CD4-positive, alpha-beta T cell (primary cell): ENCODE results near the gene SUFU. TPM values are rescaled to one million over a fixed set of nuclear protein-coding genes. Genes with fewer than 3 reads are reported as not detected.

Experiments
- ATAC-seq: fragments of 200-7000 bp; cut with Tn5 transposase; one replicate; pipeline ENCODE4 v1.10.0; 2022; ENCODE audit warnings: mild to moderate bottlenecking; ENCODE audit not compliant: poor library complexity
- CTCF ChIA-PET: fragments of 350-600 bp; sonication (Branson Sonifier 250); formaldehyde crosslinking; loops from one replicate; lab custom pipeline; 2021; ENCODE audit warnings: antibody characterized with exemption, inconsistent platforms; lab: Charles Lee
- POLR2A ChIA-PET: fragments of 350-600 bp; sonication (Branson Sonifier 250); formaldehyde crosslinking; loops from one replicate; lab custom pipeline; 2021; ENCODE audit warnings: antibody characterized with exemption, inconsistent platforms; lab: Charles Lee
- DNase-seq, 14 experiments: peaks; one replicate each; pipeline ENCODE4 v3.0.0-alpha.2; 2013 to 2020; ENCODE audit warnings: mixed read lengths in 2 of 14
- H3K27ac ChIP-seq, 2 donors: one replicate each; pipeline versions ENCODE4 v1.5.1 to v1.7.0; 2013; ENCODE audit warnings: low read length in 2 of 2, low read depth in 1 of 2, mild to moderate bottlenecking in 1 of 2
- H3K27me3 ChIP-seq, 2 experiments: 1 replicate in 1 of 2; 2 replicates in 1 of 2; pipeline versions ENCODE4 v1.6.1 to v1.7.0; 2013; ENCODE audit warnings: low read length in 2 of 2, control low read depth in 1 of 2, mild to moderate bottlenecking in 1 of 2, moderate library complexity in 1 of 2; ENCODE audit not compliant: insufficient read depth in 2 of 2, control insufficient read depth in 1 of 2
- H3K36me3 ChIP-seq: one replicate; pipeline ENCODE4 v1.6.1; 2013; ENCODE audit warnings: low read length, control low read depth; ENCODE audit not compliant: insufficient read depth
- H3K4me1 ChIP-seq: one replicate; pipeline ENCODE4 v1.6.1; 2013; ENCODE audit warnings: low read length, control low read depth; ENCODE audit not compliant: insufficient read depth
- H3K4me3 ChIP-seq: one replicate; pipeline ENCODE4 v1.5.1; 2013; ENCODE audit warnings: mild to moderate bottlenecking, low read length, moderate library complexity
- H3K9me3 ChIP-seq, 2 experiments: 1 replicate in 1 of 2; 2 replicates in 1 of 2; pipeline versions ENCODE4 v1.6.1 to v1.7.0; 2013; ENCODE audit warnings: low read length in 2 of 2, mild to moderate bottlenecking in 2 of 2, control low read depth in 1 of 2, moderate library complexity in 1 of 2; ENCODE audit not compliant: control insufficient read depth in 1 of 2, insufficient read depth in 1 of 2
- H3K27ac Mint-ChIP-seq: one replicate; pipeline ENCODE4 v1.8.0; 2020; ENCODE audit warnings: mixed read lengths
- H3K27me3 Mint-ChIP-seq: one replicate; pipeline ENCODE4 v1.8.0; 2021; ENCODE audit warnings: mixed read lengths
- H3K36me3 Mint-ChIP-seq: one replicate; pipeline ENCODE4 v1.8.0; 2021; ENCODE audit warnings: low read depth, mixed read lengths
- H3K4me1 Mint-ChIP-seq: one replicate; pipeline ENCODE4 v1.8.0; 2021; ENCODE audit warnings: low read depth, mixed read lengths
- H3K4me3 Mint-ChIP-seq: one replicate; pipeline ENCODE4 v1.8.0; 2020; ENCODE audit warnings: mild to moderate bottlenecking, mixed read lengths
- H3K9me3 Mint-ChIP-seq: one replicate; pipeline ENCODE4 v1.8.0; 2020; ENCODE audit warnings: mixed read lengths
- intact Hi-C, 2 experiments: fragments of 100-400 bp; cut with DNase I in 1 of 2; cut with micrococcal nuclease in 1 of 2; formaldehyde crosslinking; loops; one replicate each; pipeline versions ENCODE4 v1.15.1 to v1.9.0; 2023 to 2025; cut with DNase I, micrococcal nuclease
- total RNA-seq, 174 experiments: library from RNA in 2 of 174; stranded (reverse) in 2 of 174; gene quantifications; one replicate each; pipeline ENCODE4 v1.2.3 and lab custom pipeline; 2021 to 2026
- TF ChIP-seq, protein P1 (sequence below): fragments of 200-600 bp; IDR thresholded peaks from one replicate; pipeline ENCODE4 v1.8.0; 2022; ENCODE audit warnings: antibody characterized with exemption, mild to moderate bottlenecking

SUFU gene
- total RNA-seq, 2 experiments from 2014 or later = 6.7 to 7.3 TPM

GRCh38 chr10:102491136-102491535, 12.6 kb upstream of the SUFU start:
- peaks cover 59% of the 10 kb centered on the region for H3K36me3 Mint-ChIP-seq
- CTCF ChIA-PET = no interaction called here
- H3K36me3 ChIP-seq = peaks cover 76% of the 10 kb centered on the region

GRCh38 chr10:102492344-102492939, 11.3 kb upstream of the SUFU start:
- Mint-ChIP-seq H3K27ac (no peak overlapping the region), H3K9me3 (no peaks in the 10 kb centered on the region), H3K27me3 (no peaks in the 10 kb centered on the region), H3K36me3 (peaks cover 47% of the 10 kb centered on the region), H3K4me1 (peaks cover 14% of the 10 kb centered on the region), H3K4me3 (no peak overlapping the region)
- Histone ChIP-seq H3K9me3 (no peaks in the 10 kb centered on the region), H3K27ac (no peak overlapping the region), H3K4me3 (no peak overlapping the region), H3K36me3 (peaks cover 66% of the 10 kb centered on the region), H3K4me1 (peaks cover 18% of the 10 kb centered on the region), H3K27me3 (no peaks in the 10 kb centered on the region)
- DNase-seq = no peak
- intact Hi-C loops = loop anchor here in 1 of 2 experiments (10.0 kb wide), 1 partner anchor 1138 kb away; the partner anchor contains the start of gene BTRC
- ChIA-PET POLR2A (interaction anchor here (0.7 kb wide), 1 partner anchor 10 kb away, joined by 3 read pairs; the partner anchor contains the start of gene ACTR1A), CTCF (no interaction called here)
- TF ChIP-seq, protein P1, sequence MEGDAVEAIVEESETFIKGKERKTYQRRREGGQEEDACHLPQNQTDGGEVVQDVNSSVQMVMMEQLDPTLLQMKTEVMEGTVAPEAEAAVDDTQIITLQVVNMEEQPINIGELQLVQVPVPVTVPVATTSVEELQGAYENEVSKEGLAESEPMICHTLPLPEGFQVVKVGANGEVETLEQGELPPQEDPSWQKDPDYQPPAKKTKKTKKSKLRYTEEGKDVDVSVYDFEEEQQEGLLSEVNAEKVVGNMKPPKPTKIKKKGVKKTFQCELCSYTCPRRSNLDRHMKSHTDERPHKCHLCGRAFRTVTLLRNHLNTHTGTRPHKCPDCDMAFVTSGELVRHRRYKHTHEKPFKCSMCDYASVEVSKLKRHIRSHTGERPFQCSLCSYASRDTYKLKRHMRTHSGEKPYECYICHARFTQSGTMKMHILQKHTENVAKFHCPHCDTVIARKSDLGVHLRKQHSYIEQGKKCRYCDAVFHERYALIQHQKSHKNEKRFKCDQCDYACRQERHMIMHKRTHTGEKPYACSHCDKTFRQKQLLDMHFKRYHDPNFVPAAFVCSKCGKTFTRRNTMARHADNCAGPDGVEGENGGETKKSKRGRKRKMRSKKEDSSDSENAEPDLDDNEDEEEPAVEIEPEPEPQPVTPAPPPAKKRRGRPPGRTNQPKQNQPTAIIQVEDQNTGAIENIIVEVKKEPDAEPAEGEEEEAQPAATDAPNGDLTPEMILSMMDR = no peak
- no peak for ATAC-seq

More at GRCh38 chr10:102491136-102491535, 12.6 kb upstream of the SUFU start:
- Histone ChIP-seq H3K9me3 (no peaks in the 10 kb centered on the region), H3K4me1 (peaks cover 18% of the 10 kb centered on the region), H3K4me3 (no peak overlapping the region), H3K27ac (no peak overlapping the region), H3K27me3 (no peaks in the 10 kb centered on the region)
- intact Hi-C loops = loop anchor here in 1 of 2 experiments (10.0 kb wide), 1 partner anchor 1136 kb away; the partner anchor contains the start of gene BTRC
- TF ChIP-seq, protein P1 = no peak
- no peaks in the 10 kb centered on the region for H3K9me3 Mint-ChIP-seq
- DNase-seq (no peak), ATAC-seq (no peak)
- POLR2A ChIA-PET = no interaction called here
- no peak overlapping the region for H3K27ac Mint-ChIP-seq
- peaks cover 9% of the 10 kb centered on the region for H3K4me1 Mint-ChIP-seq
- H3K4me3 Mint-ChIP-seq = no peak overlapping the region
- no peaks in the 10 kb centered on the region for H3K27me3 Mint-ChIP-seq

DNA sequence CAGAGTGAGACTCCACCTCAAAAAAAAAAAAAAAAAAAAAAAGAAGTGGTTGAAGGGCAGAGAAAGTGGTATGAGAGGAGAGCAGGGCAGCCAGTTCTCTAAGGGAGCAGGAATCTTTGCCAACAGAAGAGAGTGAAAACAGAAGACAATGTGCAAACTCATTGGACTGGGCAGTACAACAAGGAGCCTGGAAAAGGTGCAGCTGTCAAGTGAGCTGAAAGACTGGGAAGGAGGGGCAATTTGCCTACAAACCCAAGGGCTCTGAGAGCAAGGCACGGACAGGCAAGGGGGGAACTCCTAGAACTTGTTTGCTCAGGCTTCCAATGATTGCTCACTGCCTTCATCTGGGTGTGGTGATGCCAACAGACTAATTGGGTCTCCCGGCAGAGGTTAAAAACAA, 10.8 kb upstream of the SUFU start:
- no peaks in the 10 kb centered on the region for H3K9me3 ChIP-seq
- Mint-ChIP-seq H3K27ac (no peak overlapping the region), H3K4me1 (peaks cover 16% of the 10 kb centered on the region), H3K27me3 (no peaks in the 10 kb centered on the region), H3K9me3 (no peaks in the 10 kb centered on the region), H3K4me3 (no peak overlapping the region), H3K36me3 (peaks cover 42% of the 10 kb centered on the region)
- H3K4me1 ChIP-seq = peaks cover 23% of the 10 kb centered on the region
- H3K36me3 ChIP-seq = peaks cover 63% of the 10 kb centered on the region
- intact Hi-C loops = loop anchor here in 1 of 2 experiments (10.0 kb wide), 1 partner anchor 1138 kb away; the partner anchor contains the start of gene BTRC
- CTCF ChIA-PET = no interaction called here
- DNase-seq (no peak), ATAC-seq (no peak)
- no peak overlapping the region for H3K4me3 ChIP-seq
- TF ChIP-seq, protein P1 = no peak
- no peaks in the 10 kb centered on the region for H3K27me3 ChIP-seq
- H3K27ac ChIP-seq = no peak overlapping the region
- POLR2A ChIA-PET = interaction anchor here (0.7 kb wide), 1 partner anchor 10 kb away, joined by 3 read pairs; the partner anchor contains the start of gene ACTR1A
